Activated CD8-positive, alpha-beta memory T cell treated with anti-CD3 and anti-CD28 coated beads for 4 hours (primary cell): ENCODE measurements around the gene SORCS3.

Experiments
- DNase-seq, 2 donors: peaks; one replicate each; pipeline ENCODE4 v3.0.0-alpha.2; 2020; ENCODE audit warnings: low read depth in 2 of 2

Gene SORCS3

GRCh38 chr10:104641187-104641936 lies at the start of gene SORCS3:
SORCS3 (plus strand) TSS chr10:104641290.
- no peak for DNase-seq

- no peak for DNase-seq
Measured at GRCh38 chr10:104591441-104591840, 49.6 kb upstream of the SORCS3 start.

- no peak for DNase-seq
Measured at GRCh38 chr10:104601166-104601565, 39.9 kb upstream of the SORCS3 start.

- no peak for DNase-seq
Measured at GRCh38 chr10:104608091-104608828, 32.8 kb upstream of the SORCS3 start.

GRCh38 chr10:104612571-104613205 lies 28.4 kb upstream of the SORCS3 start:
- no peak for DNase-seq

GRCh38 chr10:104613406-104613805 lies 27.7 kb upstream of the SORCS3 start:
- no peak for DNase-seq

- DNase-seq: no peak
Measured at GRCh38 chr10:104614245-104614831, 26.8 kb upstream of the SORCS3 start.

- DNase-seq: no peak
Measured at GRCh38 chr10:104615136-104615535, 26.0 kb upstream of the SORCS3 start.

GRCh38 chr10:104617831-104618230 lies 23.3 kb upstream of the SORCS3 start:
- no peak for DNase-seq

- no peak for DNase-seq
Measured at GRCh38 chr10:104622175-104622574, 18.9 kb upstream of the SORCS3 start.

- DNase-seq: no peak
Measured at GRCh38 chr10:104622598-104623209, 18.4 kb upstream of the SORCS3 start.

GRCh38 chr10:104630731-104631130 lies 10.4 kb upstream of the SORCS3 start:
- DNase-seq: no peak

- DNase-seq: no peak
Measured at GRCh38 chr10:104631946-104632345, 9.1 kb upstream of the SORCS3 start.

GRCh38 chr10:104638861-104639589 lies 2.1 kb upstream of the SORCS3 start:
- no peak for DNase-seq

GRCh38 chr10:104639590-104640338 lies 1.3 kb upstream of the SORCS3 start:
- no peak for DNase-seq

GRCh38 chr10:104640339-104641186 lies 527 bp upstream of the SORCS3 start:
- no peak for DNase-seq

- no peak for DNase-seq
Measured at GRCh38 chr10:104641937-104642657, 1.0 kb downstream of the SORCS3 start.

- DNase-seq: no peak
Measured at GRCh38 chr10:104642658-104643302, 1.7 kb downstream of the SORCS3 start.
